HS-27A (cell line): Measurements from ENCODE around the gene DSE.

ENCODE experiments used
- DNase-seq: peaks from one replicate; pipeline ENCODE4 v3.0.0-alpha.2; 2012; ENCODE audit warnings: low read depth, missing footprints

DSE gene

GRCh38 chr6:116412270-116412669 is 41.5 kb downstream of the DSE start:
- DNase-seq, result no peak

GRCh38 chr6:116413357-116413756 is 42.6 kb downstream of the DSE start:
- DNase-seq, result no peak

- no peak for DNase-seq
These were observed 46.9 kb downstream of the DSE start for GRCh38 chr6:116417661-116418060.

GRCh38 chr6:116419069-116419786 is 48.5 kb downstream of the DSE start:
- DNase-seq, result no peak

GRCh38 chr6:116420341-116420740 is 49.6 kb downstream of the DSE start:
- DNase-seq, result no peak

GRCh38 chr6:116422238-116422637 is 51.5 kb downstream of the DSE start:
- DNase-seq, result no peak

GRCh38 chr6:116424001-116424400 is 53.3 kb downstream of the DSE start:
- DNase-seq, result no peak

GRCh38 chr6:116426551-116426950 is 55.8 kb downstream of the DSE start:
- DNase-seq, result no peak

GRCh38 chr6:116429111-116429510 is 58.4 kb downstream of the DSE start:
- no peak for DNase-seq

GRCh38 chr6:116430860-116431259 is 60.1 kb downstream of the DSE start:
- no peak for DNase-seq

GRCh38 chr6:116431964-116432595 is 61.3 kb downstream of the DSE start:
- no peak for DNase-seq

- DNase-seq, result no peak
These were observed 62.5 kb downstream of the DSE start for GRCh38 chr6:116433206-116433712.

GRCh38 chr6:116434056-116434725 is 63.4 kb downstream of the DSE start:
- no peak for DNase-seq

GRCh38 chr6:116436586-116436985 is 65.8 kb downstream of the DSE start:
- no peak for DNase-seq

GRCh38 chr6:116437656-116438055 is 66.9 kb downstream of the DSE start:
- no peak for DNase-seq

- no peak for DNase-seq
These were observed 68.1 kb downstream of the DSE start for GRCh38 chr6:116438590-116439448.

GRCh38 chr6:116439522-116440051 is 68.8 kb downstream of the DSE start:
- DNase-seq, result peak; percentile 34

- DNase-seq, result no peak
These were observed 72.4 kb downstream of the DSE start for GRCh38 chr6:116443105-116443504.

- DNase-seq, result no peak
These were observed 73.3 kb downstream of the DSE start for GRCh38 chr6:116444092-116444491.

GRCh38 chr6:116444575-116444974 is 73.8 kb downstream of the DSE start:
- DNase-seq, result no peak

- no peak for DNase-seq
These were observed 74.4 kb downstream of the DSE start for GRCh38 chr6:116445102-116445501.

- DNase-seq, result no peak
These were observed 75.7 kb downstream of the DSE start for GRCh38 chr6:116446399-116446798.
